Panc1 (cell line): ENCODE results near the gene SNX18. TPM values are rescaled to one million over a fixed set of nuclear protein-coding genes. Genes with fewer than 3 reads are reported as not detected.

Experiments
- ATAC-seq: fragments of 200-7000 bp; cut with Tn5 transposase; 2 replicates; pipeline ENCODE4 v1.9.1; 2020; ENCODE audit warnings: mild to moderate bottlenecking, moderate library complexity
- Bru-seq: library from RNA; stranded (reverse); fragments of 400-500 nt; gene quantifications from one replicate; lab custom pipeline; 2021; lab: Mats Ljungman, UMichigan
- BruChase-seq, 2 experiments: library from RNA; stranded (reverse); fragments of 400-500 nt; gene quantifications; one replicate each; lab custom pipeline; 2021; lab: Mats Ljungman, UMichigan
- BruUV-seq: library from RNA; stranded (reverse); fragments of 400-500 nt; replicated peaks from 2 replicates; lab custom pipeline; 2021; lab: Mats Ljungman, UMichigan
- CTCF ChIA-PET: fragments of 300-600 bp; sonication (Branson Sonifier 250); formaldehyde crosslinking; loops from one replicate; lab custom pipeline; 2022; ENCODE audit warnings: antibody characterized with exemption; lab: Charles Lee
- POLR2A ChIA-PET: fragments of 300-600 bp; sonication (Branson Sonifier 250); formaldehyde crosslinking; loops from one replicate; lab custom pipeline; 2022; ENCODE audit warnings: antibody characterized with exemption; lab: Charles Lee
- DNase-seq: peaks from one replicate; pipeline ENCODE4 v3.0.0-alpha.2; 2010; ENCODE audit warnings: low read depth, low spot score
- H3K27ac ChIP-seq: 2 replicates; pipeline ENCODE4 v1.5.1; 2011; ENCODE audit warnings: mild to moderate bottlenecking, low read length, inconsistent platforms
- H3K27me3 ChIP-seq: fragments of 200-500 bp; sonication (Bioruptor generic); 2 replicates; pipeline ENCODE4 v1.6.0; 2014; ENCODE audit warnings: low read length, inconsistent platforms; ENCODE audit not compliant: control insufficient read depth, insufficient read depth
- H3K36me3 ChIP-seq: fragments of 200-500 bp; sonication (Bioruptor generic); 2 replicates; pipeline ENCODE4 v1.5.1; 2014; ENCODE audit warnings: inconsistent platforms, mild to moderate bottlenecking, low read length, moderate library complexity; ENCODE audit not compliant: control insufficient read depth, insufficient read depth
- H3K4me1 ChIP-seq: 2 replicates; pipeline ENCODE4 v1.5.1; 2011; ENCODE audit warnings: inconsistent platforms, mild to moderate bottlenecking, low read length, moderate library complexity; ENCODE audit not compliant: control insufficient read depth, insufficient read depth
- H3K4me3 ChIP-seq, 2 experiments: 2 replicates each; pipeline ENCODE4 v1.5.1; 2011 to 2012; ENCODE audit warnings: low read depth in 2 of 2, low read length in 2 of 2, mild to moderate bottlenecking in 2 of 2, inconsistent platforms in 1 of 2, moderate library complexity in 1 of 2
- H3K9me3 ChIP-seq: fragments of 200-500 bp; sonication (Bioruptor generic); 2 replicates; pipeline ENCODE4 v1.5.1; 2014; ENCODE audit warnings: low read depth, mild to moderate bottlenecking, inconsistent platforms, low read length, moderate library complexity; ENCODE audit not compliant: control insufficient read depth, insufficient read depth
- POLR2AphosphoS5 ChIP-seq: IDR thresholded peaks from 2 replicates; pipeline ENCODE4 v1.6.1; 2012; ENCODE audit warnings: mild to moderate bottlenecking, low read depth, low read length, moderate library complexity
- REST ChIP-seq, 2 experiments: IDR thresholded peaks; 2 replicates each; pipeline ENCODE4 v1.6.1; 2011 to 2012; ENCODE audit warnings: low read depth in 2 of 2, control low read depth in 1 of 2, low read length in 1 of 2, mild to moderate bottlenecking in 1 of 2, moderate library complexity in 1 of 2; ENCODE audit not compliant: insufficient read depth in 1 of 2
- SIN3A ChIP-seq: IDR thresholded peaks from 2 replicates; pipeline ENCODE4 v1.6.1; 2012; ENCODE audit warnings: low read depth, mild to moderate bottlenecking, low read length, moderate library complexity, borderline replicate concordance; ENCODE audit not compliant: insufficient read depth
- TCF7L2 ChIP-seq: IDR thresholded peaks from 2 replicates; pipeline ENCODE4 v1.6.1; 2011; ENCODE audit warnings: mild to moderate bottlenecking, low read depth, low read length, inconsistent platforms
- in situ Hi-C: cut with HindIII; loops from 2 replicates; pipeline ENCODE4 v1.10.0; 2016; ENCODE audit warnings: low sequenced_read_pairs, low pct_unique_long_range_greater_than_20kb
- intact Hi-C: fragments of 100-400 bp; cut with micrococcal nuclease; formaldehyde crosslinking; loops from one replicate; pipeline ENCODE4 v1.10.0; 2022; ENCODE audit not compliant: unreplicated experiment
- long read RNA-seq: library from polyadenylated mRNA; unstranded; transcript quantifications from one replicate; pipeline ENCODE4 v2.0.0, GENCODE V29; 2021; ENCODE audit not compliant: unreplicated experiment
- polyA plus RNA-seq: library from polyadenylated mRNA; unstranded; fragments of >200 nt; gene quantifications from one replicate; pipeline ENCODE4 v1.2.1, GENCODE V29; 2012; ENCODE audit warnings: missing spikeins; ENCODE audit not compliant: insufficient read length
- total RNA-seq: library from RNA; stranded (reverse); gene quantifications from one replicate; pipeline ENCODE4 v1.2.1, GENCODE V29; 2021; ENCODE audit not compliant: unreplicated experiment
- TF ChIP-seq, protein P1 (sequence below): fragments of 450-650 bp; IDR thresholded peaks from 2 replicates; pipeline ENCODE4 v1.5.1; 2017; ENCODE audit warnings: mild to moderate bottlenecking

Gene SNX18
- total RNA-seq (14.4 TPM), Bru-seq, nascent RNA (percentile 54 among the genes with signal in this experiment), BruChase-seq, experiment 1, labeled RNA remaining after a 2-hour chase (percentile 66 among the genes with signal in this experiment), BruChase-seq, experiment 2, labeled RNA remaining after a 6-hour chase (percentile 65 among the genes with signal in this experiment)
- polyA plus RNA-seq: 13.9 TPM
- long read RNA-seq, full-length matches to known transcripts: 5 of 10 reads
- long read RNA-seq, partial matches to known transcripts: 0 of 10 reads
- long read RNA-seq, other reads (novel, unspliced or antisense): 5 of 10 reads

GRCh38 chr5:54517512-54518145 is at the start of gene SNX18:
Gene SNX18, plus strand, starts transcription at chr5:54517759. Its CDS starts 194 bp downstream, at chr5:54517953.
- Histone ChIP-seq H3K4me3 (peak within 1 kb of the TSS; percentile 72 to 78), H3K36me3 (no peaks in the 10 kb centered on the region), H3K27me3 (no peaks in the 10 kb centered on the region), H3K27ac (peak within 1 kb of the TSS; percentile 54), H3K4me1 (peaks cover 21% of the 10 kb centered on the region), H3K9me3 (no peaks in the 10 kb centered on the region)
- ChIA-PET POLR2A (no interaction called here), CTCF (interaction anchor here (0.6 to 2.7 kb wide), 5 partner anchors 327 to 642 kb away, joined by 3 to 25 read pairs (median 7); partner anchors contain the start of gene GPX8)
- DNase-seq (peak; percentile 41), ATAC-seq (peak; percentile 93)
- intact Hi-C loops (loop anchor here (1.0 to 5.0 kb wide), 3 partner anchors 328 to 640 kb away; no protein-coding TSS in a partner anchor), in situ Hi-C loops (no loop called here)
- BruUV-seq: no TSS peak
- TF ChIP-seq, protein P1, sequence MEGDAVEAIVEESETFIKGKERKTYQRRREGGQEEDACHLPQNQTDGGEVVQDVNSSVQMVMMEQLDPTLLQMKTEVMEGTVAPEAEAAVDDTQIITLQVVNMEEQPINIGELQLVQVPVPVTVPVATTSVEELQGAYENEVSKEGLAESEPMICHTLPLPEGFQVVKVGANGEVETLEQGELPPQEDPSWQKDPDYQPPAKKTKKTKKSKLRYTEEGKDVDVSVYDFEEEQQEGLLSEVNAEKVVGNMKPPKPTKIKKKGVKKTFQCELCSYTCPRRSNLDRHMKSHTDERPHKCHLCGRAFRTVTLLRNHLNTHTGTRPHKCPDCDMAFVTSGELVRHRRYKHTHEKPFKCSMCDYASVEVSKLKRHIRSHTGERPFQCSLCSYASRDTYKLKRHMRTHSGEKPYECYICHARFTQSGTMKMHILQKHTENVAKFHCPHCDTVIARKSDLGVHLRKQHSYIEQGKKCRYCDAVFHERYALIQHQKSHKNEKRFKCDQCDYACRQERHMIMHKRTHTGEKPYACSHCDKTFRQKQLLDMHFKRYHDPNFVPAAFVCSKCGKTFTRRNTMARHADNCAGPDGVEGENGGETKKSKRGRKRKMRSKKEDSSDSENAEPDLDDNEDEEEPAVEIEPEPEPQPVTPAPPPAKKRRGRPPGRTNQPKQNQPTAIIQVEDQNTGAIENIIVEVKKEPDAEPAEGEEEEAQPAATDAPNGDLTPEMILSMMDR: peak; percentile 99
- TF ChIP-seq REST (IDR thresholded peaks at IDR 0.05; ENCODE audit: insufficient read depth in 1 of 2, low read depth in 2 of 2, low read length in 1 of 2) (0 out of 4 replicates have a peak, but pooled peaks of 1 of the 2 experiments have one; percentile 38), POLR2AphosphoS5 (no peak), TCF7L2 (0 out of 2 replicates have a peak, but pooled peaks have one; percentile 34)

GRCh38 chr5:54469622-54470021 is 47.9 kb upstream of the SNX18 start:
- DNase-seq (no peak), ATAC-seq (no peak)
- Histone ChIP-seq H3K4me1 (no peaks in the 10 kb centered on the region), H3K9me3 (no peaks in the 10 kb centered on the region), H3K4me3 (no peak overlapping the region), H3K36me3 (no peaks in the 10 kb centered on the region), H3K27me3 (no peaks in the 10 kb centered on the region), H3K27ac (no peak overlapping the region)
- TF ChIP-seq, protein P1: no peak
- TF ChIP-seq TCF7L2: no peak
- no peak for TF ChIP-seq POLR2AphosphoS5
- no peak for TF ChIP-seq REST (IDR thresholded peaks at IDR 0.05; ENCODE audit: insufficient read depth in 1 of 2, low read depth in 2 of 2, low read length in 1 of 2)
- TF ChIP-seq SIN3A: no peak
- in situ Hi-C loops (no loop called here), intact Hi-C loops (no loop called here)
- POLR2A ChIA-PET: no interaction called here
- CTCF ChIA-PET: no interaction called here
- no TSS peak for BruUV-seq
